Measurements from ENCODE around the gene GPR173.
A peak's percentile ranks its signal among the peaks of the same experiment; 100 is the strongest.

GPR173 gene

DNA sequence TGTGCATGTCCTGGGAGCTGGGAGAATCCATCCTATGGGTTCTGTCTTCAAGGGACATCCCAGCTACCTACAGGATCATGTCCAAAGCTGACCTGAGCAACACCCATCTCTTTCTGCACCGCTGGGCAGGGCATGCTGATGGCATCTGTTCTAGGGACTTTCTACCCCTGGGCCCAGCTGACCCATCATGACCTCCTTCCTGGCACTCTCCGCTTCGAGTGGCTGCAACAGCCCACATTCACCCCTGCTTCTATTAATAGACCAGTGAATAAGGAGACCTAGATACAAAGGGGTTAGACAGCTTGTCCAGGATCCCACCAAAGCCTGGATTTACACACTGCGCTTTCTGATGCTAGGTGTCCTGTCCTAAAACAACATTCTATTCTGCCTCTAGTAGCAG, 44.6 kb upstream of the GPR173 start:
- Histone ChIP-seq H3K9me3 (replicated peaks in 1 of 2; ENCODE audit: control insufficient read depth in 2 of 2, insufficient read depth in 1 of 2, low read depth in 1 of 2, low read length in 2 of 2) (no peaks in the 10 kb centered on the region), H3K4me1 (ENCODE audit: control insufficient read depth in 2 of 2, insufficient read depth in 1 of 2, low read depth in 1 of 2, low read length in 2 of 2) (no peaks in the 10 kb centered on the region), H3K27ac (replicated peaks; ENCODE audit: low read length) (no peak overlapping the region), H2AK5ac (ENCODE audit: low read depth, low read length) (no peak overlapping the region), H3K18ac (ENCODE audit: low read length) (no peak overlapping the region), H3K4me3 (ENCODE audit: low read length in 2 of 2) (no peak overlapping the region), H2BK15ac (ENCODE audit: low read length) (no peak overlapping the region), H4K8ac (ENCODE audit: low read depth, low read length) (no peak overlapping the region), H3K27me3 (ENCODE audit: control insufficient read depth in 3 of 3, insufficient read depth in 3 of 3, low read depth in 1 of 3, low read length in 3 of 3) (peaks cover 0 to 17% (median 0%) of the 10 kb centered on the region in 3 experiments), H3K9ac (ENCODE audit: low read depth, low read length, poor library complexity) (no peak overlapping the region), H3K36me3 (replicated peaks in 1 of 2; ENCODE audit: control insufficient read depth in 2 of 2, insufficient read depth in 2 of 2, low read length in 2 of 2) (no peaks in the 10 kb centered on the region), H3K4ac (ENCODE audit: low read length) (no peak overlapping the region), H2BK5ac (ENCODE audit: low read length) (no peak overlapping the region), H3K4me2 (ENCODE audit: insufficient read depth, low read length, poor library complexity, severe bottlenecking) (no peak overlapping the region), H4K91ac (ENCODE audit: low read depth, low read length, poor library complexity) (no peak overlapping the region), H3K79me1 (ENCODE audit: low read depth, low read length) (no peaks in the 10 kb centered on the region), H3K23ac (ENCODE audit: low read depth, low read length, poor library complexity) (no peak overlapping the region), H3K14ac (ENCODE audit: low read length) (no peak overlapping the region), H2AFZ (ENCODE audit: low read length) (no peak overlapping the region), H2BK12ac (ENCODE audit: low read length) (no peak overlapping the region), H2BK120ac (ENCODE audit: low read depth, low read length) (no peak overlapping the region)
- WGBS, 2 donors (ENCODE audit: extremely low coverage in 2 of 2, insufficient read length in 2 of 2, insufficient replicate concordance in 1 of 2): no CpG with 5 or more reads among the region's 4 CpGs
- no peak for DNase-seq (ENCODE audit: low spot score)

DNA sequence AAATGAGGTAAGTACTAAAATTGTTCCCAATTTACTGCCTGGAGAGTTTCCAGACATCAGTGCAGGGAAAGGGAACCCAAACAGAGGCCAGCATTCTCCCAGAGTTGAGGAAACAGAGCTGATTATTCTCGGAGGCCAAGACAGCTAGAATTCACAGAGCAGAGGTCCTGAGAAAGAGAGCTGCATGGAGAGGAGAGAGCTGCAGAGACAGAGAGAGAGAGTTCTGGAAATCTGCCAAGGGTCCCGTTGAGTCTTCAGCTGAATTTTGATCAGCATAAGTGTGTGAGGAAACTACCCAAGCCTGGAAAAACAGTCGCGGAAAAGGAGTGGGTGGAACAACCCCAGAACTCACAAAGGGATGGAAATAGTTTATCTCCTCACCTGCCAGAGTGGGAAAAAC, 43.8 kb upstream of the GPR173 start:
- no peak overlapping the region for H2BK15ac ChIP-seq (ENCODE audit: low read length)
- WGBS, 2 donors (ENCODE audit: extremely low coverage in 2 of 2, insufficient read length in 2 of 2, insufficient replicate concordance in 1 of 2): no CpG with 5 or more reads among the region's 4 CpGs
- no peak overlapping the region for H3K18ac ChIP-seq (ENCODE audit: low read length)

DNA sequence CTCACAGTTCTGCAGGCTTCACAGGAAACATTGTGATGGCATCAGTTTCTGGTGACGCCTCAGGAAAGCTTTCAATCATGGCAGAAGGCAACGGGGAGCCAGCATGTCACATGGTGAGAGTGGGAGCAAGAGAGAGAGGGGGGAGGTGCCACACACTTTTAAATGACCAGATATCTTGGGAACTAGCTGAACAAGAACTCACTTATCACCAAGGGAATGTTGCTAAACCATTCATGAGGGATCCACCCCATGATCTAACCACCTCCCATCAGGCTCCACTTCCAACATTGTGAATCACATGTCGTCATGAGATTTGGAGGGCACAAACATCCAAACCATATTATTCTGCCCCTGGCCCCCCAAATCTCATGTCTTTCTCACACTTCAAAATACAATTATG, 43.3 kb upstream of the GPR173 start:
- H3K27me3 ChIP-seq (ENCODE audit: control insufficient read depth in 3 of 3, insufficient read depth in 3 of 3, low read depth in 1 of 3, low read length in 3 of 3): peaks cover 0 to 14% (median 0%) of the 10 kb centered on the region in 3 experiments
- H3K9ac ChIP-seq (ENCODE audit: low read depth, low read length, poor library complexity): no peak overlapping the region
- H3K4me3 ChIP-seq (ENCODE audit: low read length in 2 of 2): no peak overlapping the region
- no peaks in the 10 kb centered on the region for H3K79me1 ChIP-seq (ENCODE audit: low read depth, low read length)
- no peak overlapping the region for H2BK15ac ChIP-seq (ENCODE audit: low read length)
- no peaks in the 10 kb centered on the region for H3K36me3 ChIP-seq (replicated peaks in 1 of 2; ENCODE audit: control insufficient read depth in 2 of 2, insufficient read depth in 2 of 2, low read length in 2 of 2)
- H3K4ac ChIP-seq (ENCODE audit: low read length): no peak overlapping the region
- no peak overlapping the region for H2AFZ ChIP-seq (ENCODE audit: low read length)
- H2BK5ac ChIP-seq (ENCODE audit: low read length): no peak overlapping the region
- no peak overlapping the region for H3K27ac ChIP-seq (replicated peaks; ENCODE audit: low read length)
- H2AK5ac ChIP-seq (ENCODE audit: low read depth, low read length): no peak overlapping the region
- H2BK120ac ChIP-seq (ENCODE audit: low read depth, low read length): no peak overlapping the region
- H2BK12ac ChIP-seq (ENCODE audit: low read length): no peak overlapping the region
- H3K18ac ChIP-seq (ENCODE audit: low read length): no peak overlapping the region
- no peak overlapping the region for H3K4me2 ChIP-seq (ENCODE audit: insufficient read depth, low read length, poor library complexity, severe bottlenecking)
- H4K8ac ChIP-seq (ENCODE audit: low read depth, low read length): no peak overlapping the region
- no peak overlapping the region for H4K91ac ChIP-seq (ENCODE audit: low read depth, low read length, poor library complexity)
- H3K9me3 ChIP-seq (replicated peaks in 1 of 2; ENCODE audit: control insufficient read depth in 2 of 2, insufficient read depth in 1 of 2, low read depth in 1 of 2, low read length in 2 of 2): no peaks in the 10 kb centered on the region
- no peak overlapping the region for H3K23ac ChIP-seq (ENCODE audit: low read depth, low read length, poor library complexity)
- H3K4me1 ChIP-seq (ENCODE audit: control insufficient read depth in 2 of 2, insufficient read depth in 1 of 2, low read depth in 1 of 2, low read length in 2 of 2): no peaks in the 10 kb centered on the region
- no CpG with 5 or more reads among the region's 3 CpGs for WGBS, 2 donors (ENCODE audit: extremely low coverage in 2 of 2, insufficient read length in 2 of 2, insufficient replicate concordance in 1 of 2)
- no peak for DNase-seq (ENCODE audit: low spot score)
- H3K14ac ChIP-seq (ENCODE audit: low read length): no peak overlapping the region

More for the DNA sequence above, 43.8 kb upstream of the GPR173 start:
- H3K23ac ChIP-seq (ENCODE audit: low read depth, low read length, poor library complexity): no peak overlapping the region
- no peak overlapping the region for H4K91ac ChIP-seq (ENCODE audit: low read depth, low read length, poor library complexity)
- no peaks in the 10 kb centered on the region for H3K79me1 ChIP-seq (ENCODE audit: low read depth, low read length)
- H2AK5ac ChIP-seq (ENCODE audit: low read depth, low read length): no peak overlapping the region
- no peaks in the 10 kb centered on the region for H3K9me3 ChIP-seq (replicated peaks in 1 of 2; ENCODE audit: control insufficient read depth in 2 of 2, insufficient read depth in 1 of 2, low read depth in 1 of 2, low read length in 2 of 2)
- H3K4me2 ChIP-seq (ENCODE audit: insufficient read depth, low read length, poor library complexity, severe bottlenecking): no peak overlapping the region
- H3K4ac ChIP-seq (ENCODE audit: low read length): no peak overlapping the region
- no peak for DNase-seq (ENCODE audit: low spot score)
- no peak overlapping the region for H2BK5ac ChIP-seq (ENCODE audit: low read length)
- H3K4me1 ChIP-seq (ENCODE audit: control insufficient read depth in 2 of 2, insufficient read depth in 1 of 2, low read depth in 1 of 2, low read length in 2 of 2): no peaks in the 10 kb centered on the region
- no peak overlapping the region for H3K27ac ChIP-seq (replicated peaks; ENCODE audit: low read length)
- no peak overlapping the region for H3K14ac ChIP-seq (ENCODE audit: low read length)
- peak overlapping the region; percentile 33 for H2AFZ ChIP-seq (ENCODE audit: low read length)
- no peak overlapping the region for H4K8ac ChIP-seq (ENCODE audit: low read depth, low read length)
- no peaks in the 10 kb centered on the region for H3K36me3 ChIP-seq (replicated peaks in 1 of 2; ENCODE audit: control insufficient read depth in 2 of 2, insufficient read depth in 2 of 2, low read length in 2 of 2)
- H3K27me3 ChIP-seq (ENCODE audit: control insufficient read depth in 3 of 3, insufficient read depth in 3 of 3, low read depth in 1 of 3, low read length in 3 of 3): peaks cover 0 to 17% (median 0%) of the 10 kb centered on the region in 3 experiments
- no peak overlapping the region for H3K4me3 ChIP-seq (ENCODE audit: low read length in 2 of 2)
- no peak overlapping the region for H2BK120ac ChIP-seq (ENCODE audit: low read depth, low read length)
- H2BK12ac ChIP-seq (ENCODE audit: low read length): no peak overlapping the region
- H3K9ac ChIP-seq (ENCODE audit: low read depth, low read length, poor library complexity): no peak overlapping the region

DNA sequence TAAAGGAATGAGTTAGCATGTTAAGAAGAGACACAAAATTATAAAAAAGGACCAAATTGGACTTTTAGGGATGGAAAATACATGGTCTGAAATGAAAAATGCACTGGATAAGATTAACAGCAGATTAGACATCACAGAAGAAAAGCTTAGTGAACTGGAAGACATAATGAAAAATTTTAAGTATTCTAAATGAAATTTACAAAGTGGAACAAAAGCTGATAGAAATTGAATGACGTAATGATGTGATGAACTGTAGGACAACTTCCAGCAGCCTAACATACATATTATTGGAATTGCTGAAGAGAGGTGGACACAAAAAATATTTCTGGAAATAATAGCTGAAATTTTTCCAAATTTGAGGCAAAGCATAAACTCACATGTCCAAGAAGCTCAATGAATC, 39.6 kb upstream of the GPR173 start:
- Histone ChIP-seq H3K4me2 (ENCODE audit: insufficient read depth, low read length, poor library complexity, severe bottlenecking) (no peak overlapping the region), H3K27me3 (ENCODE audit: control insufficient read depth in 3 of 3, insufficient read depth in 3 of 3, low read depth in 1 of 3, low read length in 3 of 3) (peaks cover 0 to 7% (median 0%) of the 10 kb centered on the region in 3 experiments), H2BK5ac (ENCODE audit: low read length) (no peak overlapping the region), H3K14ac (ENCODE audit: low read length) (no peak overlapping the region), H2BK12ac (ENCODE audit: low read length) (no peak overlapping the region), H3K4me3 (ENCODE audit: low read length in 2 of 2) (no peak overlapping the region), H3K27ac (replicated peaks; ENCODE audit: low read length) (no peak overlapping the region), H3K4me1 (ENCODE audit: control insufficient read depth in 2 of 2, insufficient read depth in 1 of 2, low read depth in 1 of 2, low read length in 2 of 2) (no peaks in the 10 kb centered on the region), H3K4ac (ENCODE audit: low read length) (no peak overlapping the region), H3K18ac (ENCODE audit: low read length) (no peak overlapping the region), H2AK5ac (ENCODE audit: low read depth, low read length) (no peak overlapping the region), H2BK15ac (ENCODE audit: low read length) (no peak overlapping the region), H2BK120ac (ENCODE audit: low read depth, low read length) (no peak overlapping the region), H3K23ac (ENCODE audit: low read depth, low read length, poor library complexity) (no peak overlapping the region), H2AFZ (ENCODE audit: low read length) (no peak overlapping the region), H3K9me3 (replicated peaks in 1 of 2; ENCODE audit: control insufficient read depth in 2 of 2, insufficient read depth in 1 of 2, low read depth in 1 of 2, low read length in 2 of 2) (no peaks in the 10 kb centered on the region), H3K9ac (ENCODE audit: low read depth, low read length, poor library complexity) (no peak overlapping the region), H3K79me1 (ENCODE audit: low read depth, low read length) (no peaks in the 10 kb centered on the region), H4K8ac (ENCODE audit: low read depth, low read length) (no peak overlapping the region), H3K36me3 (replicated peaks in 1 of 2; ENCODE audit: control insufficient read depth in 2 of 2, insufficient read depth in 2 of 2, low read length in 2 of 2) (no peaks in the 10 kb centered on the region), H4K91ac (ENCODE audit: low read depth, low read length, poor library complexity) (no peak overlapping the region)
- WGBS, 2 donors (ENCODE audit: extremely low coverage in 2 of 2, insufficient read length in 2 of 2, insufficient replicate concordance in 1 of 2): no CpG with 5 or more reads among the region's 1 CpG
- no peak for DNase-seq (ENCODE audit: low spot score)

Data from neuronal stem cell (in vitro differentiated cells).